DMS53 (cell line): ENCODE measurements around the gene TAMALIN.

ENCODE experiments used
- DNase-seq: peaks from one replicate; lab custom pipeline; 2025; lab: John Stamatoyannopoulos, UW

TAMALIN gene

DNA sequence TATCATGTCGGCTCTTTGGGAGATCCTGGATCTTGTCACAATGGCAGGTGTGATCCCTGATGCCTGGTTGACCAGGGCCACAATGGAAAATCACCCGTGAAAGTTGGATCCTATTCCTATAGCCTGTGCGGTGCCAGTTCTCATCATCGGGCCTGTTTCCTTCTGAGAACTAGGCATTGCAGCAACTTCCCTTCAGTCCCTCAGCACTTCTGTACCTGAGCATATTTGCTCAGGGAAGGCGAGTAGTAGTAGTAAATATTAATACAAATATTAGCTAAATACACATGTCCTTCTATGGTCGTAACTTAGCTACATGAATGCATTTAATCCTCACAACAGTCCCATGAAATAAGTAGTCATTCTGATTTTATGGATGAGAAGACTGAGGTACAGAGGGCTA, 22.1 kb upstream of the TAMALIN start:
- DNase-seq = peak; percentile 70

DNA sequence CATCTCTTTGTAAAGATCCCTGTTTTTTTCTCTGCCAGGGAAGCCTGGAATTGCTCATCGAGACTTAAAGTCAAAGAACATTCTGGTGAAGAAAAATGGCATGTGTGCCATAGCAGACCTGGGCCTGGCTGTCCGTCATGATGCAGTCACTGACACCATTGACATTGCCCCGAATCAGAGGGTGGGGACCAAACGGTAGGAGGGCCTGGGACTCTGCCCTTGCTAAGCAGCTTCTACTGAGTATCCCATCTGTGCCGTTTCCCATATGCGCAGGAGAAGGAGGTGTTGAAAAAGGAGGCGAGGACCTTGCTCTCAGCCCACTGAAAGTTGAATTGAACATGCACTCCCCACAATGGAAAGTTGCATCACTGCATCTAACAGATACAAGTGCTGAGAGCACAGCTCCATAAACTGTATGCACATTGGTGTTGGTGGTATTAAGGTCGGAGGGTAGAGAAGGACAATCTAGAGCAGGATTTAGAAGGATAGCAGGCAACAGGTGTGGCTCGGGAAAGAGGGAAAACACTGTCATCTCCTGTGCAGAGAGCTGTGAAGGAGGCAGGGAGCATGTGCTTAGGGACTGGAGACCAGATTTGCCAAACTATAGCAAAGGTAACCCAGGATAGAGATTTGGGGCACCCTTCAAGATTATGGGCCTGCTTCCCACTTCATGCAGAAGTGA, 21.5 kb upstream of the TAMALIN start:
- DNase-seq = no peak

DNA sequence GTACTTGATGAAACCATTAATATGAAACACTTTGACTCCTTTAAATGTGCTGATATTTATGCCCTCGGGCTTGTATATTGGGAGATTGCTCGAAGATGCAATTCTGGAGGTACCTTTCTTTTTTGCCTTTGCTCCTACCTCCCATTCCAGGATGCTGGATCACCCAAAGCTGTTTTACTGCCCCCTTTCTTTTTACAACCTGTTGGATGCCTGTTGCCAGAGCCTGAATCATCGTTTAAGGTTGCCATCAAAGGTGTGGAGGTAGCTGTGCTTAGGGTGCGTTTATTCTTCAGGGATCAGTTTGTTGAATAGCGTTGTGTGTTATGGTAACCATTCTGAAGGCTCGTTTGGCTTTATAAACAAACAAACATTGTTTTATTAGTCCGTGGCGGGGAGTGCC, 19.9 kb upstream of the TAMALIN start:
- no peak for DNase-seq

DNA sequence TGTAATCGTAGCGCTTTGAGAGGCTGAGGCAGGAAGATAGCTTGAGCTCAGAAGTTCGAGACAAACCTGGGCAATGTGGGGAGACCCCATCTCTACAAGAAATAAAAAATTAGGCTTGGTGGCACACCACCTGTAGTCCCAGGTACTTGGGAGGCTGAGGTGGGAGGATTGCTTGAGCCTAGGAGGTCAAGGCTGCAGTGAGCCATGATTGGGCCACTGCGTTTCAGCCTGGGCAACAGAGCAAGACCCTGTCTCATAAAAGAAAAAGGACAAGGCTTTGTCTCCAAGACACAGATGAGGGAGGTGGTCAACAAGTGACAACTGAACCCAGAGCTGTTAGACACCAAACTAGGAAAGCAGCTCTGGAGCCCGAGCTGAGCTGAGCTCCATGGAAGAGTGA, 14.5 kb upstream of the TAMALIN start:
- DNase-seq = no peak

DNA sequence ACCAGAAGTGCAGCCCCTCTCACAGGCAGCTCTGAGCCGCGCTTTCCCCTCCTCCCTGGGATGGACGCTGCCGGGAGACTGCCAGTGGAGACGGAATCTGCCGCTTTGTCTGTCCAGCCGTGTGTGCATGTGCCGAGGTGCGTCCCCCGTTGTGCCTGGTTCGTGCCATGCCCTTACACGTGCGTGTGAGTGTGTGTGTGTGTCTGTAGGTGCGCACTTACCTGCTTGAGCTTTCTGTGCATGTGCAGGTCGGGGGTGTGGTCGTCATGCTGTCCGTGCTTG, 12.3 kb upstream of the TAMALIN start:
- DNase-seq = no peak

DNA sequence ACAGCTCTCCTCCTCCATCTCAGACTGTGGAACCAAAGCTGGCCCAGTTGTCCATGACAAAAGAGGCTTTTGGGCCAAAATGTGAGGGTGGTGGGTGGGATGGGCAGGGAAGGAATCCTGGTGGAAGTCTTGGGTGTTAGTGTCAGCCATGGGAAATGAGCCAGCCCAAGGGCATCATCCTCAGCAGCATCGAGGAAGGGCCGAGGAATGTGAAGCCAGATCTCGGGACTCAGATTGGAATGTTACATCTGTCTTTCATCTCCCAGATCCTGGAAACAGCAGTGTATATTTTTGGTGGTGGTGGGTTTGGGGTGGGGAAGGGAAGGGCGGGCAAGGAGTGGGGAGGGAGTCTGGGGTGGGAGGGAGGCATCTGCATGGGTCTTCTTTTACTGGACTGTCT, 11.8 kb upstream of the TAMALIN start:
- DNase-seq = no peak

DNA sequence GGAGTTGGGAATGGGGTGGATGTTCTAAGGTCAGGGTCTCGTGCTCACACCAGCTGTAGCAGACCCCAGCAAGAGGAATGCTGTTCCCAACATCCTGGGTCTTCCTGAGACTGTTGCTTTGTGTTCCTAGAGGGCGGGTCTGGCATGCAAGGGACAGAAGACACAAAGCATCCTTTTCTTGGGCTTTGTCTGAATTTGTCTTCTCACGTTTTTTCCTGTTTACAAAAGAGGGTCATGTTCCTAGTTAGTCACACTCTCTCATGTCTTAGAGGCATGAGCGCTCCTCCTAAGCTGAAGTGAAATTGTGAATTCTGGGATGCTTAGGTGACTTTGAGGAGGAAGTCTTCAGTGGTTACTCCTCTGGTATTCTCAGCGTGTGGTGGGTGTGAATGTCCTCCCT, 9.6 kb upstream of the TAMALIN start:
- no peak for DNase-seq

DNA sequence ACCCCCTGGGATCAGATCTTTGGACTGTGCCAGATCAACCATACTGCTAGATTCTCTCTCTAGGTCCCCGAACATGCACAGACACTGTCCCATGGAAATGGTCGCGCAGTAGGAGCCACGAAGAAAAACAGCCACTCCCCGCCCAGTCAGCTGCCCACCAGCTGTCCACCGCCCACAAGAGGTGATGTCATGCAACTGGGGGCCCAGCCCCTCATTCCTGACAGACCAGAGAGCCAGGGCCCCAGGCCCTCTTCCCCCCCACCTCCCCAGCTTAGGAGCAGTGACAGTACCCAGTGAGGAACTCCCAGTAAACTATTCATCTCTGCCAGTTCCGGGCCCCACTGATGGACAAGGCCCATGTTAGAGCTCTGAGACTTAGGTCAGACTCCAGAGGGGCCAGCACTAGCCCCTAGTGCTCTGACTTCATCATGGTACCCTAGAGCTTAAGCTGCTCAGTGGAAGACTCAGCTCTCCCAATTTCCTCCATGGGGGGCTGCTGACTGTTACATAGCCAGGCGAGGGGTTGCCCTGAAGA, 3.7 kb upstream of the TAMALIN start:
- no peak for DNase-seq

DNA sequence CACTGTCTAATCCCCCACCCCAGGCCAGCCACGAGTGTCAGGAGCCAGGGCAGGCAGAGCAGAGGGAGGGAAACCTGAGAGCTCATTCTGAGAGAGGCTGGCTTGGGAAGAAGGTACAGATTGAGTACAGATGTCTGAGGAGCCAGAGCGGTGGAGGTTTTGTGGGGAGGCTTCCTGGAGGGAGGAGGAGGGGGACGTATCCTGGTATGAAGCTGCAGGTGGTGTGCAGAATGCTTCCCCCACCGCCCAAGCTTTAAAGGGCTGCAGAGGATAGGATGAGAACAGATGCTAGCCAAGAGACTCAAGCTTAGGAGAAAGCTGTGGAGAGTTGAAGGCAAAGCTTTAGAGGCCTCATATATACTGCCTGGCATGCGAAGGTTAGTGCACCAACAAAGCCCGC, 3.2 kb upstream of the TAMALIN start:
- peak; percentile 54 for DNase-seq

DNA sequence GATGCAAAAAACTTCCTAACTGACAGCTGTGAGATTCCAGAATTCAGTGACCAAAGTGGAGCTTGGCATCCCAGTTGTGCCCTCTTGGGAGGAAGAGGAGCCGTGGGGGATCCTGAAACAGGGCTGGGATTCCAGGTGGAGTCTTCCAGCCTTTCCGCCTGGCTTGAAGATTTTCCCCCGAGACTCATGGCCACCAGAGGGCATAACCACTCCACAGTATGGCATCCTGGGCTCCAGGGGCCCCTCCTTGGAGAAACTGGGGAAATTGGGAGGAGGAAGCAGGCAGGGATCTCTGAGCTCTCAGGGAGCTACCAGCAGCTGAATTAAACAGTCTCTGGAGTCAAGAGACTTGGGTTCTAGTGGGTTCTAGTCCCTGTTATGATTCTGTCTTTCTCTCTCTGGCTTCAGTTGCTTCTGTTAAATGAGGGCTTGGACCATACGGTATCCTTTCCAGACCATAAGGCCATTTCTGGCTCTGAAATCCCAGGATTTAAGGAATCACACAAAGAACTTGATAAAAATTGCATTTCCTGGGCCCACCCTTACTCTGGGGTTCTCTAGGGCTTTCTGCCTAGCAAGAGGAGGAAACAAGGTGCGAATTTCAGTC, 2.6 kb upstream of the TAMALIN start:
- peak; percentile 87 for DNase-seq

DNA sequence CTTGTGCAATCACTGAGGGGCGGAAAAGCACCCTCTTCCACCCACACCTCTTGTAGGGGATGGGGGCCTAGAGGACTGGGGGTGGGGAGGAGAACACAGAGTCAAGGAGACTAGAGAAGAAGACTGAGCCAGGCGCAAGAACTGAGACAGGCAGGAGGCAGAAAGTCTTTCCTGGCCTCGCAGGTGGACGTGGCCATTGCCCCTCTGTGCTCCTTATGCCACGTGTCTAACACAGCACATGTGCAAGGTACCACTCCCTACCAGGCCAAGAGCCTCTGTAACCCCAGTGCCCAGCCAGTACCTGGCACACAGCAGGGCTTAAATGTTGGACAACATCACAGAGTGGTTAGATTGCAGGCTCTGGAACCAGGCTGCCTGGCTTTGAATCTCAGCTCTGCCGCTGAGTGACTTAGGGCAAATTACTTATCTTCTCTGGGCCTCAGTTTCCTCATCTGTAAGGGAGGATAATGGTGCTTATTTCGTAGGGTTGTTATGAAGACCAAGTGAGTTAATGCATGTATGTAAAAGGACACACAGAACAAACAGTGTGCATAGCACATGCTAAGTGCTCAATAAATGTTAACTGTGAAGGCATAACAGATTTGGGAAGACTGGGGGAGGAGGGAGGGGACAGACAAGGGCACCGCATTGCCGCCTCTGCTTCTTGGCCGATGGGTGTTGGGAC, 1.4 kb upstream of the TAMALIN start:
- DNase-seq = no peak

DNA sequence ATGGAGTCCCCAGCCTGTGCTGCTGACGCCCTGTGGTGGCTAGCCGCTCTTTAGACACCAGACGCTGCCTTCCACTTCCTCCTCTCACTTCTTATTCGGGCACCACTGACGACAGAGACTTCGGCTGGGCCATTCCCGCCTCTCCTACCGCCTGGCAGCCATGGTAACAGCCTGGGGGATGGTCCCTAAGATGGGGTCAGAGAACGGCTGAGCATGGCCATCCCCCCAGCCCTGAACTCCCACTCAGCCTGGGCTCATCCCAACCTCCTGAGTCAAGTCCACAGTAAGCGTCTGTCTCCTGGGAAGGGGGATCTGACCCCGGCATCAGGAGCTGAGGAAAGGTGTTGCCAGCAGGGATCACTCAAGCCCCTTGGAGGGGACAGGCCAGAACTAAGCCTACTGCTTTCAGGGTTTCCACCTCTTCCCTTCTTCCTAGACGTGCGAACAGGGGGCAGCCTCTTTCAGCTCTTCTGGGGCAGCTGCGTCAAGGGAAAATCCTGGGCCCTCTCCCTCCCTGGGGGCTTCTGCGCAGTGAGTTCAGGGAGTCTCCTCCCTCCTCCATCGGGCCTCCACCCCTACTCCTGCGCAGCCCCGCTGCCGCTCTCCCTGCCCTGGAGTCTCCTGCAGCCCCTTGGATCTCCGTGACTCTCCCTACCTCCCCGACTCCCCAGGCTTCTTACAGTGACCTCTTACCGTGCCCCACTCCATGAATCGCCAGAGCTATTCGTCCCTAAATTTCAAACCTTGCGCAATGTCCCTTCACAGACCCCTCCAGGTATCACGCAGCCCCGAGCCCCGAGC, 643 bp upstream of the TAMALIN start:
- DNase-seq = peak; percentile 60

DNA sequence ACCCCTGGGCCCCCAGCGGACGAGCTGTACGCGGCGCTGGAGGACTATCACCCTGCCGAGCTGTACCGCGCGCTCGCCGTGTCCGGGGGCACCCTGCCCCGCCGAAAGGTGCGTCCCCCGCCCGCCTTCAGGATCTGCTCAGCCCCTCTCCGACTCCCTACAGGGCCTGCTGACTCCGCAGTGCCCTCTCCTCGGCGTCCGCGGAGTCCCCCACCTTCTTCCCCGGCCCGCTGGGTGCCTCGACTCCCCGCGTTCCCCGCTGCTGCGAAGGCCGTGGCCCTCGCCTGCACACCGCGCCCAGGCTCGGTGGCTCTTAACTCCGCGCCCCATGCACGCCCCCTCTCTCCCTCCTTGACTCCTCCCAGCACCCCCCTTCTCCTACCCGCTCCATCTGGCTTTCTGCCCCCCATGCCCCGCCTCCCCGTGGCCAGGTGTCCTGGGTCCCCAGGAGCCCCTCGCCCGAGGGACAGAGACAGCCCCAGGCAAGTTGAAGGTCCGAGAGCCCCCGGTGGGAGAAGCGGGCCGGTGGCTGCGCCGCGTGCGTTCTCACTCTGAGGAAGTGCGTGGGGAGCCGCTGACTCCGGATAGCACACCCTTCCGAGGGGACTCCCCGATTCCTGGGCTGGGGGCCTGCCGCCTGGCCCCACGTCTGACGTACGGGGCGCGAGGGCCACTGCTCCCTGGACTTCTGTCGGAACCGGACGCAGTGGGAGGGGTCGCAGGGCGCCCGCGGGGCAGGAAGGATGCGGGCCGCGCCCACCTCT, 594 bp downstream of the TAMALIN start:
- peak; percentile 58 for DNase-seq

DNA sequence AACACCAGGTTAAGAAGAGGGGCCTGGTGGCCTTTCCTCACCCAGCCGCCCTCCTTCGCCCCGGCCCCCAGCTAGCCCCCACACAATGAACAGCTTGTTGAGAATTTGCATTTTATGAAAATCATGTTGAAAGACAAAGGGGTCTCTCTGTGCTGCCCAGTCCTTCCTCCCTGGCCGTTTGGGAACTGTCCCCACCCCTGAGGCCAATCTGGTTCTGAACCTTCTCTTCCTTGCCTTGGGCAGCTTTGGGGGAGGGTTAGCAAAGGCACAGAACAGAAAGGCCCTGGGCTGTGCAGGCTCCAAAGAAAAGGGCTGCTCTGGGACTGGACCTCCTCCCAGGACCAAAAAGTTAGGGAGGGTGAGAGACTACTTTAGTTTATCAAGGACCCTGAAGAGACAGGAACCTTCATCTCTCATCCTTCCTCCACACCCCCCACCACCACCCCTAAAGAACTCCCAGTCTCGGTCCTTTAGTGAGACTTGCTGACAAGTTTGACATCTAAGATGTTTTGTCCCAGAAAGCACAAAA, 1.3 kb downstream of the TAMALIN start:
- DNase-seq = no peak

DNA sequence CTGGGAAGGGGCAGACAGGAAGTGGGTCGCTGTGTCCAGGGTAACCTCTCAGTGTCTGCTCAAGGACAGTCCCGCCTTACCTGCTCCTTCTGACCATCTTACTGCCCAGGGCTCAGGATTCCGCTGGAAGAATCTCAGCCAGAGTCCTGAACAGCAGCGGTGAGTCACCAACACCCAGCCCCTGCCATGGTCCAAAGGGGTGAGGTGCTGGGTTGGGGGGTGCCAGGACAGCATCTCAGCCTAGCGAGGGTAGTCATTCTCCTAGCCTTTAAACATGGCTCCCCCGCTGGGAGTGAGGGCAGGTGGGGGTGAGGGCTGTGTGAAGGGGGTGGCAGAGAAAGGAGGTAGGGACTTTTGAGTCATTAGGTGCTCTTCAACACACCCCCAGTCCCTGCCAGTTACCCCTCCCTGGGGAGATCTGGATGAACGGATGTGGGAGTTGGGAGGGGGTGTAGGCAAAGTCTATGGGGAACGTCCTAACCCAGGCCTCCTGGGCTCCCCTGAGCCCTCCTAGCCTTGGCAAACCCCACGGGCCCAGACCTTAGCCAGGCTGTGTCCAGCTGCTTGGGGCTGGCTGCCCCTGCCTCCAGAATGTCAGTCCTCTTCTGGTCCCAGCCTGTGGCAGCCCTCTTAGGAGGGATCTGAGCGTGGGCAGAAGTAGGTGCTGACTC, 2.5 kb downstream of the TAMALIN start:
- DNase-seq = no peak

DNA sequence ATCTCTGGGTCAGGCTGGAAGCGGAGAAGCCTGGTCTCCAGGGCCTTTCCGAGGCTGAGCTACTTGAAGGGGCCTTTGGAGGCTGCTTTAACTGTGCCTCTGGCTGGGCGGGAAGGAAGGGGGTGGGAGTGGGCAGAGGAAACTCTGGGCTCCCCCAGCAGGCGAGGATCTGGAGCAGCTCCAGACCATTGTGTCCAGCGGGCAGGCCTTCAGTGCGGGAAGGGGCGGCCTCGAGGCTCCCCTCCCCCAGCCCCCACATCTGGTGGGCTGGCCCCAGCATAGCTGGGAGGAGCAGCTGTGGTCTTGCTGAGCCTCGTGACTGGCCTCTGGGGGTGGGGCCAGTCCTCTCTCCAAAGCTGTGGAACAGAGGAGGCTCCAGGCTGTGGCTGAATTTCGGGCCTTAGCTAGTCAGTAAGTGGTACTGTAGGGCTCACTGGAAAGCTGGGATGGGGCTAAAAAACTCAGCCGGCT, 3.4 kb downstream of the TAMALIN start:
- DNase-seq = no peak

DNA sequence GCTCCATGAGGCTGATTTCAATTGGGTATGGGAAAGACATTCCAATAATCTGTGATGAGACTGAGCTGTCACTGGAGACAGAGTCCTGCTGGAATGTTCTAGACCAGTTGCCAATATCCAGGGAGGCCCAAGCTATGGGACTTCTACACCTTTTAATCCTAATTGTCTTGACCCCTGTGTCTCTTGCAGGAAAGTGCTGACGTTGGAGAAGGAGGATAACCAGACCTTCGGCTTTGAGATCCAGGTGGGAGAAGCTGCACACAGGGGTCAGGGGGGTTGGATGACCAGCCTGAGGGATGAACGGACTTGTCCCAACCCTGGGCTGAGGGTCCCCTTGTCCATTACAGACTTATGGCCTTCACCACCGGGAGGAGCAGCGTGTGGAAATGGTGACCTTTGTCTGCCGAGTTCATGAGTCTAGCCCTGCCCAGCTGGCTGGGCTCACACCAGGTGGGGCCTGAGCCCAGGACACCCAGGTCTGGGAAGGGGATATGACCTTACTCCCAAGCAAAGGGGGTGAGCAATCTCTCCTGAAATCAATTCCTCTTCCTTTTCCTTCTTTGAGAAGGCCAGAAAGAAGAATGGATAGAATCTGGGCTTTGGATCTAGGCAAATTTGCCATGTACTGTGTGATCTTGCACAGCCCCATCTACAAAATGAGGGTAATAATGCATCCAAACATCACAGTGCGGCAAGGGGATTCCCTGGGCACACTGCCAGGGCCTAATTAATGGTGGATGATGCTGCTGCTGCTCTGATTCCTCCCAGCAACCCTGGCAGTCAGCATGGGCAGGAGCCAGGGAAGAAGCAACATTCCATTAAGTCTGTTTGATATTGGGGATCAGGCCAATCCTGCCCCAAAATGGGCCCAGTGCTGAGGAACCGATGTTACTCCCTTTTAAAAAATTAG, 4.2 kb downstream of the TAMALIN start:
- no peak for DNase-seq

DNA sequence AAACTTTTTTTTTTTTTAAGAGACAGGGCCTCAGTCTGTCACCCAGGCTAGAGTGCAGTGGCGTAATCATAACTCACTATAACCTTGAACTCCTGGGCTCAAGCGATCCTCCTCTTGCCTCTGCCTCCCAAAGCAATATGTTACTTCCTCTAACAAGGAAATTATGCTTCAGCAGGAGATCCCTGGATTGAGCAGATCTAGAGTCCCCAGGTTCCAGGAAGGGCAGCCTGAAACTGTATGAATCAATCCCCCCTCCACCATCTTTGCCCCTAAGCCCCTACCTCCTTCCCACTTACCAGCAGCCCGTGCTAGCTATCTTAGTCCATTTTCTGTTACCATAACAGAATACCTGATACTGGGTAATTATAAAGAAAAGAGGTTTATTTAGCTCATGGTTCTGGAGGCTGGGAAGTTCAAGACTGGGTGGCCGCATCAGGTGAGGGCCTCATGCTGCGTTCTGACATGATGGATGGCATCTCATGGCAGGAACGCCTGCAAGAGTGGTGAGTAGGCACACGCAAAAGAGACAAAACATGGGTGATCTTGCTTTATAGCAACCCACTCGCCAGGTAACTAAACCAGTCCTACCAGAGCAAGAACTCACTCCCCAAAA, 5.0 kb downstream of the TAMALIN start:
- no peak for DNase-seq

DNA sequence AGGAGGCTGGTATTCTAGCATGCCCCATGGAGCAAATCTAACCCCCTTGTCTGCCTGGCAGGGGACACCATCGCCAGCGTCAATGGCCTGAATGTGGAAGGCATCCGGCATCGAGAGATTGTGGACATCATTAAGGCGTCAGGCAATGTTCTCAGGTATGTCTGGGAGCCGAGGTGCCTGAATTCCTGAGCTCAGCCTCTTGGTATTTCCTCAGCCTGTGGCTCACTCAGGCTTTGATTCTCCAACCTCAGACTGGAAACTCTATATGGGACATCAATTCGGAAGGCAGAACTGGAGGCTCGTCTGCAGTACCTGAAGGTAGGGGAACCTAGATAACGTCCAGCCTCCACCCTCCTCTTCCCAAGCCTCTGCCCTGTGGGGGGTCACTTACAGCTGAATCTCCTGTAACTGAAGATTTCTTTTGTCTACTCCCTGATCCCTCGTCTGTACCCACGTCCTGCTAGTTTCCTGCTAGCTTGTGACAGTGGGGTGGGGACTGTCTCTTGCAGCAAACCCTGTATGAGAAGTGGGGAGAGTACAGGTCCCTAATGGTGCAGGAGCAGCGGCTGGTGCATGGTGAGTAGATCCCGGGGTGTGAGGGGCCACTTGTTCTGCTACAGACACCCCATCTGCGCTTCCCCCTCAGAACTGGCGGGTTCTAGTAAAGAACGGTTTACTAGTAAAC, 7.0 kb downstream of the TAMALIN start:
- no peak for DNase-seq
